ENCODE measurements around the gene SBK2.

The SBK2 gene

DNA sequence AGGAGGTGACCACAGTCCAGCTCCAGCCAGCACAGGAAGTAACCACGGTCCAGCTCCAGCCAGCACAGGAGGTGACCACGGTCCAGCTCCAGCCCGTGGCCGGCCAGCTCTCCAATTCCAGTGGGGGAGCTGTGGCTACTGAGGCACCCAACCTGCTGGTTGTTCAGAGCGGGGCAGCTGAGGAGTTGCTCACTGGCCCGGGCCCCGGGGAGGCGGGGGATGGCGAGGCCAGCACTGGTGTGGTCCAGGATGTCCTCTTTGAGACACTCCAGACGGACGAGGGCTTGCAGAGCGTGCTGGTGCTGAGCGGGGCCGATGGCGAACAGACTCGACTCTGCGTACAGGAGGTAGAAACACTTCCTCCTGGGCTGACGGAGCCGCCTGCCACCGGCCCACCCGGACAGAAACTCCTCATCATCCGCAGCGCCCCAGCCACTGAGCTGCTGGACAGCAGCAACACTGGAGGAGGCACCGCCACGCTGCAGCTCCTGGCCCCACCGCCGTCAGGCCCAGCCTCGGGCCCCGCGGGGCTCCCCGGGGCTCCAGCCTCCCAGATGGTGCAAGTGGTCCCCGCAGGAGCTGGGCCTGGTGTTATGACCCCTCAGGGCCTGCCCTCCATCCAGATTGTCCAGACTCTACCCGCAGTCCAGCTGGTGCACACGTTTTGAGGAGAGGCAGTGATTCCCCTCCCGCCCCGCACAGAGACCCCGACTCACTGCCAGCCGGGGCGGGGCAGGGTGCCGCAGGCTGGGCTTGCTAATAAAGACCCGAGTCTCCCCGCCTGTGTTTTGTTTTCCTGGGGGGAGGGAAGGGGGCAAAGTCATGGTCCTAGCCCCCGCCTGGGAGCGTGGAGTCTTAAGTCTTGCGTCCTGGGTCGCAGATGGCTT lies 53.0 kb downstream of the SBK2 start:
- no peak for DNase-seq

DNA sequence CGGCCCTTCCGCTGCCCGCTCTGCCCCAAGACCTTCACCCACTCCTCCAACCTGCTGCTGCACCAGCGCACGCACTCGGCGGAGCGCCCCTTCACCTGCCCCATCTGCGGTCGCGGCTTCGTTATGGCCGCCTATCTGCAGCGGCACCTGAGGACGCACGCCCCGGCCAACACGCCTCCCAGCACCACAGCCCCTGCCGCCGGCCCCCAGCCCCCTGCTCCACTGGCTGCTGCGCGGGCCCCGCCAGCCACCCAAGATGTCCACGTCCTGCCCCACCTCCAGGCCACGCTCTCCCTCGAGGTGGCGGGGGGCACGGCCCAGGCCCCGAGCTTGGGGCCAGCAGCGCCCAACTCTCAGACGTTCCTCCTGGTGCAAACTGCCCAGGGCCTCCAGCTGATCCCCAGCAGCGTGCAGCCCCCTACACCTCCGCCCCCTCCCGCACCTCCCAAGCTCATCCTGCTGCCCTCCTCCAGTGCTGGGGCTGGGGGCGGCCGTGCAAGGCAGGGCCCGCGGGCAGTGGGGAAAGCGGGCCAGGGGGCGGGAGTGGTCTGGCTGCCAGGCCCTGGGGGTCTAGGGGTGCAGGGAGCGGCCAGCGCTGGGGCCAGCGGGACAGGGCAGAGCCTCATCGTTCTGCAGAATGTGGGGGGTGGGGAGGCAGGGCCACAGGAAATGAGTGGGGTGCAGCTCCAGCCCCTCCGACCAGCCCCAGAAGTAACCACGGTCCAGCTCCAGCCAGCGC lies 53.8 kb downstream of the SBK2 start:
- no peak for DNase-seq

DNA sequence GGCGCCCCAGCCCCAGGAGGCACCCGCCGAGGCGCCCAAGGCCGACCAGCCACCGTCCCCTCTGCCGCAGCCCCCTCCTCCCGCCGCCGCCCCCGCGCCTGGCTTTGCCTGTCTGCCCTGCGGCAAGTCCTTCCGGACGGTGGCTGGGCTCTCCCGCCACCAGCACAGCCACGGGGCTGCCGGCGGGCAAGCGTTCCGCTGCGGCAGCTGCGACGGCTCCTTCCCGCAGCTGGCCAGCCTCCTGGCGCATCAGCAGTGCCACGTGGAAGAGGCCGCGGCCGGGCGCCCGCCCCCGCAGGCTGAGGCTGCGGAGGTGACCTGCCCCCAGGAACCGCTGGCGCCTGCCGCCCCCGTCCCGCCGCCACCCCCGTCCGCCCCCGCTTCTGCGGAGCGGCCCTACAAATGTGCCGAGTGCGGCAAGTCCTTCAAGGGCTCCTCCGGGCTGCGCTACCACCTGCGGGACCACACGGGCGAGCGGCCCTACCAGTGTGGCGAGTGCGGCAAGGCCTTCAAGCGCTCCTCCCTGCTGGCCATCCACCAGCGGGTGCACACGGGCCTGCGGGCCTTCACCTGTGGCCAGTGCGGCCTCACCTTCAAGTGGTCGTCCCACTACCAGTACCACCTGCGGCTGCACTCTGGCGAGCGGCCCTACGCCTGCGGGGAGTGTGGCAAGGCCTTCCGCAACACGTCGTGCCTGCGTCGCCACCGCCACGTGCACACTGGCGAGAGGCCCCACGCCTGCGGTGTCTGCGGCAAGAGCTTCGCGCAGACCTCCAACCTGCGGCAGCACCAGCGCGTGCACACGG lies 54.6 kb downstream of the SBK2 start:
- DNase-seq: no peak

DNA sequence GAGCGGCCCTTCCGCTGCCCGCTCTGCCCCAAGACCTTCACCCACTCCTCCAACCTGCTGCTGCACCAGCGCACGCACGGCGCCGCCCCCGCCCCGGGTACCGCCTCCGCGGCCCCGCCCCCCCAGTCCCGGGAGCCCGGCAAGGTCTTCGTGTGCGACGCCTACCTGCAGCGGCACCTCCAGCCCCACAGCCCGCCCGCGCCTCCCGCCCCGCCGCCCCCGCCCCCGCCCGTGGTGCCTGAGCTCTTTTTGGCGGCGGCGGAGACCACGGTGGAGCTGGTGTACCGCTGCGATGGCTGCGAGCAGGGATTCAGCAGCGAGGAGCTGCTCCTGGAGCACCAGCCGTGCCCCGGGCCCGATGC lies 55.2 kb downstream of the SBK2 start:
- no peak for DNase-seq

DNA sequence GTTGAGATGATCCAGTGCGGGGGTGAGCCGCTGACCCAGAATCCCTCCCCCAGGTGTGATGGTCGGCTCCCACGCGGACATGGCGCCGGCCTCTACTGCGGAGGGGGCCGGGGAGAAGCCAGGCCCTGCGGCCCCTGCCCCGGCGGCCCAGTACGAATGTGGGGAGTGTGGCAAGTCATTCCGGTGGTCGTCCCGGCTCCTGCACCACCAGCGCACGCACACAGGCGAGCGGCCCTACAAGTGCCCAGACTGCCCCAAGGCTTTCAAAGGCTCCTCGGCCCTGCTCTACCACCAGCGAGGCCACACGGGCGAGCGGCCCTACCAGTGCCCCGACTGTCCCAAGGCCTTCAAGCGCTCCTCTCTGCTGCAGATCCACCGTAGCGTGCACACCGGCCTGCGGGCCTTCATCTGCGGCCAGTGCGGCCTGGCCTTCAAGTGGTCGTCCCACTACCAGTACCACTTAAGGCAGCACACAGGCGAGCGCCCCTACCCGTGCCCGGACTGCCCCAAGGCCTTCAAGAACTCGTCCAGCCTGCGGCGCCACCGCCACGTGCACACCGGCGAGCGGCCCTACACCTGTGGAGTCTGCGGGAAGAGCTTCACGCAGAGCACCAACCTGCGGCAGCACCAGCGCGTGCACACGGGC lies 55.7 kb downstream of the SBK2 start:
- DNase-seq: no peak

DNA sequence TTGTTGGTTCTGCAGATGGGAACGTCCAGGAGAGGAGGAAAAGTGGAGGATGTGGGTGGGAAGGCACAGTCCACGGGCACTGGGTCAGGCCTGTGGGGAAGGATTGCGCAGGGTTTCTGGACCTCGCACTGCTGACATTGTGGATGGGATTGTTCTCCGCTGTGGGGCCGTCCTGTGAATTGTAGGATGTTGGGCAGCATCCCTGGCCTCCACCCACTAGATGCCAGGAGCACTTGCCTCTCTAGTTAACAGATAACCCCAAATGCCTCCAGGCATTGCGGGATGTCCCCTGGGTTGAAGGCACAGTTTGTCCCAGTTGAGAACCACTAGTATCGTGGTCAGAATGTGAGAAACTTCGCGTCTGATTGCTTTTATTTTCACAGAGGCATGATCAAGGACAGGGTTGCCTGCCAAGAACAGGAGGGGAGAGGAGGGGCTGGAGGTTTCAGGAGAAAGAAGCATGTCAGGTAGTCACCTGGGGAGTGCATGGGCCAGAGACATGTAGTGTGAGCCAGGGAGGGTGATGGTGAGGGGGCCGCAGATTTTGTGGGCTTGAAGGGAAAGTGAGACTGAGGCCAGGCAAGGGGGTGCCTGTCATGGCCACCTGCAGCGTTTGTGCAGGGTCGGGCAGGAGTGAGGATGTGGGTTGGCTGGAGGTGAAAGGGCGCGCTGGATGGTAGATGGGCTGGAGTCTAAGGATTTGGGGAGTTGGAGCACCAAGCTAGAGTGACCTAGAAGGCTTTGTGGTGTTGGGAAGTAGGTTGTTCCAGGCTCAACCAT lies 57.3 kb downstream of the SBK2 start:
- no peak for DNase-seq

DNA sequence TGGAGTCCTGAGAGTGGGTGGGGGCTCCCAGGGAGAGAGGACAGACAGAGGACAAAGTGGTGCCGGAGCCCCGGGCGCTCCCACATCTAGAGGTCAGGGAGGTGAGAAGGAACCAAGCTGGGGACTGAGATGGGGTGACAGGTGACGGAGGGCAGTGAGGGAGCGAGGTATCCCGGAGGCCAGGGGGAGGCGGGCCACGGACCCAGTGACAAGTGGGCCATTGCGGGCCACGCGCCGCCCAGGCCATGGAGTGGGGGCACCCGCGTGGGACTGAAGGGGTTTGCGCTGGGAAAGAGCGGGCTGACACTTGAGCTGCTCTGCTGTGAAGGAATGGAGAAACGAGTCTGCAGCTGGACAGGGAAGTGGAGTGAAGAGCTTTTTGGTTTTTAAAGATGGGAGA lies 57.9 kb downstream of the SBK2 start:
- DNase-seq: no peak
